HepG2 (cell line): ENCODE measurements around the gene MPPE1. TPM values are rescaled to one million over a fixed set of nuclear protein-coding genes. Genes with fewer than 3 reads are reported as not detected.

Source experiments
- ATAC-seq: fragments of 200-7000 bp; cut with Tn5 transposase; 3 replicates; pipeline ENCODE4 v1.9.1; 2020; ENCODE audit warnings: mild to moderate bottlenecking, moderate library complexity
- BruUV-seq: library from RNA; stranded (reverse); fragments of 400-500 nt; replicated peaks from 2 replicates; lab custom pipeline; 2021; lab: Mats Ljungman, UMichigan
- CTCF ChIA-PET: fragments of 300-600 bp; formaldehyde crosslinking; extraction: SDS; loops from one replicate; lab custom pipeline; 2021; ENCODE audit warnings: low total read pairs, inconsistent platforms, low intra/inter-chr PET ratio; lab: Yijun Ruan, JAX
- POLR2A ChIA-PET: fragments of 350-600 bp; sonication (Branson Sonifier 250); formaldehyde crosslinking; loops from one replicate; lab custom pipeline; 2020; ENCODE audit warnings: antibody characterized with exemption, inconsistent platforms; lab: Yijun Ruan, JAX
- DNase-seq: peaks from one replicate; pipeline ENCODE4 v3.0.0-alpha.2; 2015; ENCODE audit warnings: low spot score
- FAIRE-seq: peaks from 3 replicates; lab custom pipeline; 2011; peaks lifted over from hg19 to GRCh38; lab: Jason Lieb, UNC
- H2AFZ ChIP-seq: one replicate; pipeline ENCODE4 v1.6.1; 2011; ENCODE audit warnings: low read length, inconsistent platforms
- H3K27ac ChIP-seq: fragments of 300-600 bp; 3 replicates; pipeline ENCODE4 v1.8.0; 2011; ENCODE audit warnings: mixed run types, mild to moderate bottlenecking, mixed read lengths, low read length, inconsistent platforms; ENCODE audit not compliant: insufficient read depth; ENCODE audit errors: extremely low read length
- H3K27me3 ChIP-seq, 2 experiments: fragments of 200-600 bp in 1 of 2; 2 replicates in 1 of 2; 3 replicates in 1 of 2; pipeline versions ENCODE4 v1.6.0 to v1.8.0; 2011; ENCODE audit warnings: low read length in 2 of 2, mild to moderate bottlenecking in 2 of 2, moderate library complexity in 2 of 2, inconsistent platforms in 1 of 2; ENCODE audit not compliant: insufficient read depth in 2 of 2, control insufficient read depth in 1 of 2
- H3K36me3 ChIP-seq, 2 experiments: fragments of 200-600 bp in 1 of 2; replicated peaks in 1 of 2; 2 replicates in 1 of 2; 3 replicates in 1 of 2; pipeline versions ENCODE4 v1.5.1 to v1.8.0; 2011; ENCODE audit warnings: low read length in 2 of 2, inconsistent platforms in 1 of 2; ENCODE audit not compliant: insufficient read depth in 2 of 2, control insufficient read depth in 1 of 2
- H3K4me1 ChIP-seq: 2 replicates; pipeline ENCODE4 v1.5.1; 2012; ENCODE audit warnings: low read length, inconsistent platforms; ENCODE audit not compliant: insufficient read depth
- H3K4me2 ChIP-seq: 2 replicates; pipeline ENCODE4 v1.6.0; 2011; ENCODE audit warnings: low read depth, low read length, inconsistent platforms
- H3K4me3 ChIP-seq, 3 experiments: fragments of 200-600 bp in 1 of 3; sonication (generic), shearing (Covaris generic) in 1 of 3; replicated peaks in 1 of 3; 2 replicates each; pipeline ENCODE4 v1.5.1; 2011 to 2016; ENCODE audit warnings: low read length in 3 of 3, inconsistent platforms in 2 of 3, low read depth in 2 of 3, mild to moderate bottlenecking in 2 of 3, control low read depth in 1 of 3, mixed read lengths in 1 of 3; ENCODE audit not compliant: insufficient read depth in 1 of 3
- H3K79me2 ChIP-seq: one replicate; pipeline ENCODE4 v1.6.1; 2011; ENCODE audit warnings: low read length, inconsistent platforms; ENCODE audit not compliant: insufficient read depth
- H3K9ac ChIP-seq: 2 replicates; pipeline ENCODE4 v1.6.0; 2011; ENCODE audit warnings: mild to moderate bottlenecking, low read depth, low read length, inconsistent platforms; ENCODE audit not compliant: insufficient read depth
- H3K9me3 ChIP-seq: 2 replicates; pipeline ENCODE4 v1.5.1; 2012; ENCODE audit warnings: mild to moderate bottlenecking, low read length
- H4K20me1 ChIP-seq: 2 replicates; pipeline ENCODE4 v1.6.0; 2011; ENCODE audit warnings: inconsistent platforms, mild to moderate bottlenecking, low read length, moderate library complexity; ENCODE audit not compliant: insufficient read depth
- CERS6 ChIP-seq: sonication (generic); formaldehyde crosslinking; IDR thresholded peaks from 2 replicates; pipeline ENCODE4 v1.5.0; 2020; ENCODE audit warnings: missing genetic modification reagents
- RNF219 ChIP-seq: sonication (generic); formaldehyde crosslinking; IDR thresholded peaks from 2 replicates; pipeline ENCODE4 v1.5.0; 2020; ENCODE audit warnings: mild to moderate bottlenecking, missing genetic modification reagents
- ZFP82 ChIP-seq: sonication (generic); formaldehyde crosslinking; IDR thresholded peaks from 2 replicates; pipeline ENCODE4 v1.5.1; 2020; ENCODE audit warnings: mild to moderate bottlenecking, missing genetic modification reagents, borderline replicate concordance
- ZNF512 ChIP-seq: sonication (generic); formaldehyde crosslinking; IDR thresholded peaks from 2 replicates; pipeline ENCODE4 v1.4.0; 2020; ENCODE audit warnings: mild to moderate bottlenecking, missing genetic modification reagents
- ZNF558 ChIP-seq: sonication (generic); formaldehyde crosslinking; IDR thresholded peaks from 2 replicates; pipeline ENCODE4 v1.9.0; 2022; ENCODE audit warnings: mild to moderate bottlenecking, missing genetic modification reagents, borderline replicate concordance
- ZNF614 ChIP-seq: IDR thresholded peaks from 2 replicates; pipeline ENCODE4 v1.6.1; 2018; ENCODE audit warnings: missing biosample characterization, missing genetic modification reagents, inconsistent platforms, borderline replicate concordance
- WGBS: methylation state at CpG from one replicate; pipeline ENCODE4 v1.1.6; 2017; ENCODE audit warnings: low lambda C conversion rate; 5-methylcytosine and 5-hydroxymethylcytosine counted together
- in situ Hi-C: cut with HindIII; loops from 2 replicates; pipeline ENCODE4 v1.10.0; 2017; ENCODE audit warnings: low pct_unique_long_range_greater_than_20kb; ENCODE audit not compliant: extremely low pct_ligation_motif_present
- intact Hi-C: fragments of 100-400 bp; cut with micrococcal nuclease; formaldehyde crosslinking; loops from one replicate; pipeline ENCODE4 v1.10.0; 2022; ENCODE audit not compliant: unreplicated experiment
- polyA plus RNA-seq, 8 experiments: library from polyadenylated mRNA; depleted of rRNA in 3 of 8; stranded (reverse) in 7 of 8; unstranded in 1 of 8; fragments of >200 nt; fragmentation: Illumina TruSeq in 4 of 8; extraction: Trizol in 4 of 8; gene quantifications; 2 replicates each; pipeline versions ENCODE4 v1.2.1 to v1.2.3, GENCODE V29; 2011 to 2016; ENCODE audit warnings: low read depth in 4 of 8, missing spikeins in 1 of 8, mixed read lengths in 1 of 8; ENCODE audit not compliant: insufficient read depth in 1 of 8
- total RNA-seq, 5 experiments: library from RNA; depleted of rRNA; stranded (reverse); fragments of >200 nt; fragmentation: Illumina TruSeq; extraction: Trizol; gene quantifications; 2 replicates each; pipeline ENCODE4 v1.2.3, GENCODE V29; 2016; ENCODE audit warnings: low read depth in 1 of 5

Gene MPPE1
- total and polyA plus RNA-seq, 2 of the 13 experiments (the other 11 are each of a cell fraction or from before 2014, with no cell fraction given): 9.6 to 11.9 TPM

- Histone ChIP-seq H3K79me2 (no peaks in the 10 kb centered on the region), H3K9me3 (no peaks in the 10 kb centered on the region), H3K4me2 (no peak overlapping the region), H3K9ac (no peak overlapping the region), H3K27me3 (no peaks in the 10 kb centered on the region), H3K4me1 (peaks cover 48% of the 10 kb centered on the region), H3K36me3 (no peaks in the 10 kb centered on the region), H3K4me3 (no peak overlapping the region), H4K20me1 (no peaks in the 10 kb centered on the region), H3K27ac (no peak overlapping the region), H2AFZ (no peak overlapping the region)
- no peak for DNase-seq
- WGBS: 74% methylated on average over 5 of the region's 5 CpGs
- in situ Hi-C loops: no loop called here
- ChIA-PET CTCF (no interaction called here), POLR2A (interaction anchor here (2.0 kb wide), 1 partner anchor 30 kb away, joined by 11 read pairs; the partner anchor contains the start of gene IMPA2)
- no peak for TF ChIP-seq RNF219 (CRISPR knock-in tag)
- TF ChIP-seq ZNF558: no peak
- no peak for TF ChIP-seq ZNF512 (CRISPR knock-in tag)
- no peak for TF ChIP-seq ZFP82
- no peak for TF ChIP-seq ZNF614 (CRISPR knock-in tag)
- TF ChIP-seq CERS6: no peak
- intact Hi-C loops: no loop called here
- no peak for FAIRE-seq
- BruUV-seq: no TSS peak
- no peak for ATAC-seq
Observed at GRCh38 chr18:11950824-11951223, 42.7 kb upstream of the MPPE1 start.
